CMK (cell line): ENCODE data around the gene SEPTIN1.
"Not testable (repeated sequence)": the region's sequence is repeated elsewhere in the genome, so short reads cannot be mapped to it uniquely, and the experiment has no call there.

Experiments
- DNase-seq: peaks from one replicate; pipeline ENCODE4 v3.0.0-alpha.2; 2010; ENCODE audit warnings: low read depth

The SEPTIN1 gene

DNA sequence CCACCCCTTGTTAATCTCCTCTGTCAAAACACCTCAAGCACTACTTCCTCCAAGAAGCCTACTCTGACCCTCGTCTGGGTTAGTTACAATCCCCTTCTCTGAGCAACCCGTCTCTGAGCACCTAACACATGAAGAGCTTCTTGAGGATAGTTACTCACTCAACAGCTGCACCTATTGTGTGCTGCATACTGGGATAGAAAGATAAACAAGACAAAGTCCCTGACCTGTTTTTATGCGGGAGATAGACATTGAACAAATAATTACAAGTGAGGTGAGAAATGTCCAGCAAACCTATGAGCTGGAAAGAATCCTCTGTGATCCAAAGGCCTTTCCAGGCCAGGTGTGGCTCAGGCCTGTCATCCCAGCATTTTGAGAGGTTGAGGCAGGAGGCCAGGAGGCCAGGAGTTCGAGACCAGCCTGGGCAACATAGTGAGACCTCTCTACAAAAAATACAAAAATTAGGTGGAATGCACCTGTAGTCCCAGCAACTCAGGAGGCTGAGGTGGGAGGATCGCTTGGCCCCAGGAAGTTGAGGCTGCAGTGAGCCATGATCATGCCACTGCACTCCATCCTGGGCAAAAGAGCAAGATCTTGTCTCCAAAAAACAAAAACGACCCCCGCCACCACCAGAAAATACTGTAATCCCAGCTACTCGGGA is 19.5 kb upstream of the SEPTIN1 start:
- no peak for DNase-seq

- no peak for DNase-seq
Measured at GRCh38 chr16:30399435-30400186, 17.2 kb upstream of the SEPTIN1 start.

DNA sequence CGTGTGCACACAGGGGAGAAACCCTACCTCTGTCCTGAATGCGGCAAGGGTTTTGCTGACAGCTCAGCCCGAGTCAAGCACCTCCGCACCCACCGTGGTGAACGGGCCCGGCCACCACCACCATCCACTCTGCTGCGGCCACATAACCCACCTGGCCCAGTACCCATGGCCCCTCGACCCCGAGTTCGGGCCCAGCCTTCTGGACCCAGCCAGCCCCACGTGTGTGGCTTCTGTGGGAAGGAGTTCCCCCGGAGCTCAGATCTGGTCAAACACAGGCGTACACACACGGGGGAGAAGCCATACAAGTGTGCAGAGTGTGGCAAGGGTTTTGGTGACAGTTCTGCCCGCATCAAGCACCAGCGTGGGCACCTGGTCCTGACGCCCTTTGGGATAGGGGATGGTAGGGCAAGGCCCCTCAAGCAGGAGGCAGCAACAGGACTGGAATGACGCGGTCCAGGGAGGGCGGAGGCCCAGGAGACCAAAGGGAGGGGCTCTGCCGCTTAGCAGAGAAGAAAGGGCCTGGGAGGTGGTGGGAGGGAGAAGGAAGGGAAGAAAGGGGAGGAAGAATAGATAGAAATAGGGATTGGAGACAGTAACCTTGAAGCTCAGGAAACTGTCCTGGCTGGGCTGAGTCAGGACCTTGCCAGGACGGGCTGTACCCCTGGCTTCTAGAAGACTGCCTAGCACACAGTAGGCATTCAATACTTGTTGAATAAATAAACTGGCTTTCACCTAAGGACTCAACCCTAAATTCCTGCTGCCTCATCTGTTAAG is 16.5 kb upstream of the SEPTIN1 start:
- no peak for DNase-seq

DNA sequence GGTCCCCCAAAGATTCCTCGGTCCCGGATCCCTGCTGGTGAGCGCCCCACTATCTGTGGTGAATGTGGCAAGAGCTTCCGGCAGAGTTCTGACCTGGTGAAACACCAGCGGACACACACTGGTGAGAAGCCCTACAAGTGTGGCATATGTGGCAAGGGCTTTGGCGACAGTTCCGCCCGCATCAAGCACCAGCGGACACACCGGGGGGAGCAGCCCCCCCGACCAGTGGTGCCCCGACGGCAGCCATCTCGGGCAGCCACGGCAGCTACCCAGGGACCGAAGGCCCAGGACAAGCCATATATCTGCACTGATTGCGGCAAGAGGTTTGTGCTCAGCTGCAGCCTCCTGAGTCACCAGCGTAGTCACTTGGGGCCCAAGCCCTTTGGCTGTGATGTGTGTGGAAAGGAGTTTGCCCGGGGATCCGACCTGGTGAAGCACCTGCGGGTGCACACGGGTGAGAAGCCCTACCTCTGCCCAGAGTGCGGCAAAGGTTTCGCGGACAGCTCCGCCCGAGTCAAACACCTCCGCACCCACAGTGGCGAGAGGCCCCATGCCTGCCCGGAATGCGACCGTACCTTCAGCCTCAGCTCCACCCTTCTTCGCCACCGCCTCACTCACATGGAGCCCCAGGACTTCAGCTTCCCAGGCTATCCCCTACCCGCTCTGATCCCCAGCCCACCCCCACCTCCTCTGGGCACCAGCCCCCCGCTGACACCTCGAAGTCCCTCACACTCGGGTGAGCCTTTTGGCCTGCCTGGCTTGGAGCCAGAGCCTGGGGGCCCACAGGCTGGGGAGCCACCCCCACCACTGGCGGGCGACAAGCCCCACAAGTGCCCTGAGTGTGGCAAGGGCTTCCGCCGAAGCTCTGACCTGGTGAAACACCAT is 15.7 kb upstream of the SEPTIN1 start:
- DNase-seq, result no peak

DNA sequence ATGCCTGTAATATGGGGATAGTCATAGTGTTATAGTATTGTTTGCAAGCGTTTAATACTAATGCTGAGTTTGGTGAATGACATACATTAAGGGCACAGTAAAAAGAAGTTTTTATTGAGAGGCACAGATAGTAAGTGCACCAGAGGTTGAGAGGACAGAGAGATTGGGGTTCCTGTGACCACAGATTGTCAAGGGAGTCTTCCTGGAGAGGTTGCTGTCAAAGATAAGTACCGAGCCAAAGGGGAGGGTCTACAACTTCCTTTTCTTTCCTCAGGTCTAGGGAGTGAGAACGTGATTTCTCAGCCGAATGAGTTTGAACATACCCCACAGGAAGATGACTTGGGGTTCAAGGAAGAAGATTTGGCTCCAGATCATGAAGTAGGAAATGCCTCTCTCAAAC is 14.7 kb upstream of the SEPTIN1 start:
- peak; percentile 78 for DNase-seq

DNA sequence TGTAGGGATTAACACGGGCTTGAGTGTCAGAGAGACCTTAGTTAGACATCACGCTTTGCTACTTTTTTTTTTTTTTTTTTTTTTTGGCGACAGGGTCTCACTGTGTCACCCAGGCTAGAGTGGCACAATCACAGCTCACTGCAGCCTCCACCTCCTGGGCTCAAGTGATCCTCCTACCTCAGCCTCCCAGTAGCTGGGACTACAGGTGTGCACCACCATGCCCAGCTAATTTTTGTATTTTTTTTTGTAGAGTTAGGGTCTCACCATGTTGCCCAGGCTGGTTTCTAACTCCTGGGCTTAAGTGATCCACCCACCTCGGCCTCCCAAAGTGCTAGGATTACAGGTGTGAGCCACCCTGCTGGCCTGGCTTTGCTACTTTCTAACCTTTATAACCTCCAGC is 14.3 kb upstream of the SEPTIN1 start:
- not testable (repeated sequence) for DNase-seq

- no peak for DNase-seq
Measured at GRCh38 chr16:30395992-30396585, 13.7 kb upstream of the SEPTIN1 start.

DNA sequence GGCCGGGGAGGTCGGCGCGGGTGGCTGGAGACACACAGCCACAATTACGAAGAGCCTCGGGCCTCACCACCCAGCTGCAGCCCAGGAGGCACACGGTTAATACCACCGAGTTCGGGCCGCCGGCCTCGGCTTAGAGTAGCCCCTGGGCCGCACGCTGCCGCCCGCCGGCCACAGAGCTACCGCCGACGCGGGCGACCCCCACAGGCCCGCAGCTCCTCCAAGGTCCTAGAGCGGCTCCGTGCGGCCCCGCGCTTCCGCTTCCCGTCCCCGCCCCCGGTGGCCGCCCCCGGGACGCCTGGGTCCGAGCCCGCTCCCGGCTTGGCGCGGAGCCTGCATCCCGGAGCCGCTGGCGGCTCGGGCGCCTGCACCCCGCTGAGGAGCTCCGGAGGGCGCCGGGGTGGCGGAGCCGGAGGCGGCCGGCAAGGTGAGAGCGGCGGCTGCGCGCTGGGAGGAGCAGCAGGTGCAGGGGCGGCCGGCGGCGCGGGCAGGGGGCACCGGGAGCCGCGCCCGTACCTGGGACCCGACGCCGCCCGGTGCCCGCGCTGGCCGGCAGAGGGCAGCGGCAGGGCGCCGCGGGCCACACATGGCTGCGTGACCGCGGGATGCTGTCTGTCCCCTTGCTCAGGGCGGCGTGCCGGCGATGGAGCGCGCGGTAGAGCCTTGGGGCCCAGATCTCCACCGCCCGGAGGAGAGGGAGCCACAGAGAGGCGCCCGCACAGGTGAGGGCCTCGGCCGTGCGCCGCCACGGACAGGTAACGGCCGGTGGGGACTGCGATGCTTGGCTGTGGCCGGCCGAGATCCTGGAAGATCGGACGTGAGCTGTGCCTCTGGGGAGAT is 13.0 kb upstream of the SEPTIN1 start, which contains the start of gene ZNF48:
Gene ZNF48, plus strand, starts transcription at position 266 of the 837 bp plus-strand sequence. Its CDS starts 375 bp downstream, at position 641.
- peak; percentile 79 for DNase-seq

DNA sequence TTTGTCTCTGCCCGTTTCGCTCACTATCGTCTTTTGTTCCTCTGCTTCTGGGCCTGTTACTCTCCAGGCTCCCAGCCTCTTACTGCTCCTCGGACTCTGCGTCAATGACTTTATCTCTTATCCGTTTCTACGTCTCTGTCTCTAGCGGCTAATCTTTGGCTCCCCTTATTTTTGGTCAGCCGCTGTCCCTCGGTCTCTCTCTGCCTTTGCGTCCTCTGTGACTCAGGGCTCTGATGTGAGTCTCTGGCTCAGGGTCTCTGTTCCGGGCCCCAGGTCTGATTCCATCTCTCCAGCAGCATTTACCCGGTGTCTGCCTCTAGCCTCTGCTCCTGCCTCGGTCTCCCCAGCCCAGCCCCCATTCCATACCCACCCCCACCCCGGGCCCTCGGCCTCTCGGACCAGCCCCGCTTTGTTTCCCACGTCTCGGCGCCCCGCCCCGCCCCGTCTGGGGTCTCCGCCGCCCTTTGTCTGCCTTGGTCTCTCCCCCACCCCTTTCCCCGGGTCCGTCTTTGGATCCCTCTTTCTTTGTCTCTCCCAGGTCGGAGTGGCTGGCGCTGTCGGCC is 12.3 kb upstream of the SEPTIN1 start:
- DNase-seq, result no peak

GRCh38 chr16:30383521-30383920 is 1.2 kb upstream of the SEPTIN1 start:
- DNase-seq, result no peak

- no peak for DNase-seq
Measured at GRCh38 chr16:30381291-30382041, 895 bp downstream of the SEPTIN1 start.

DNA sequence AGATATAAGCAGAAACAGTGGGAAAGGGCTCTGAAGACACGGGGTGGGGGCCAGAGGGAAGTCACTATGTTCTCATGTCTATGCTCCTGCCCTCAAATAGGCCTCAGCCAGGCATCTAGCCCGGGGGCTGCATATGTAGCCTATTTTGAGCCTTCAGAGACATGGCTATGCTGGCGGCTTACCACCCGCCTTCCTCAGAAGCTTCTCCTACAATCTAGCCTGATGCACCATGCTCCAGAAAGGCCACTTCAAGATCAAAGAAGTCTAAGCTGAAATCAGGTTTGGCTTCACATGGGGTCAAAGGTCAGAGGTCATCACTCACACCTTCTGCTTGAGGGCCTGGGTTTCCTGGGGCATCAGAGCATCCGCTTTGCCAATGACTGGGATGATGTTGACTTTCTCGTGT is 1.6 kb downstream of the SEPTIN1 start:
- no peak for DNase-seq

DNA sequence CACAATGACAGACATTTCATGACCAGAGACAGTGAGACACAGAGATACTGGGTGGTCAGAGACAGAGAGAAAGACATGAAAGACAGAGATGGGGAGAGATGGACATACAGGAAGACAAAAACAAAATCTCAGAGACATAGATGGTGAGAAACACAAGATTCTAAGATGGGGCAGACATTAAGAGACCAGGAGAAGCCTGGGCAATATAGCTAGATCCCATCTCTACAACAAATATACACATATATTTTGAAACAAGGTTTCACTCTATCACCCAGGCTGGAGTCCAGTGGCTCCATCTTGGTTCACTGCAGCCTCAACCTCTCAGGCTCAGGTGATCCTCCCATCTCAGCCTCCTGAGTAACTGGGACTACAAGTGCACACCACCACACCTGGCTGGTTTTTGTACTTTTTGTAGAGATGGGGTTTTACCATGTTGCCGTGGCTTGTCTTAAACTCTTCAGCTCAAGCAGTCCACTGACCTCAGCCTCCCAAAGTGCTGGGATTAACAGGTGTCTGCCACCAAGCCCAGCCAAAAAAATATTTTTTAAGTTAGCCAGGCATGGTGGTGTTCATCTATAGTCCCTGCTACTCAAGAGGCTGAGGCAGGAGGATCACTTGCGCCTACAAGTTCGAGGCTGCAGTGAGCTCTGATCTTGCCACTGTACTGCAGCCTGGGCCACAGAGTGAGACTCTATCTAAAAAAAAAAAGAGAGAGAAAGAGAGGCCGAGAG is 2.1 kb downstream of the SEPTIN1 start:
- DNase-seq, result no peak

DNA sequence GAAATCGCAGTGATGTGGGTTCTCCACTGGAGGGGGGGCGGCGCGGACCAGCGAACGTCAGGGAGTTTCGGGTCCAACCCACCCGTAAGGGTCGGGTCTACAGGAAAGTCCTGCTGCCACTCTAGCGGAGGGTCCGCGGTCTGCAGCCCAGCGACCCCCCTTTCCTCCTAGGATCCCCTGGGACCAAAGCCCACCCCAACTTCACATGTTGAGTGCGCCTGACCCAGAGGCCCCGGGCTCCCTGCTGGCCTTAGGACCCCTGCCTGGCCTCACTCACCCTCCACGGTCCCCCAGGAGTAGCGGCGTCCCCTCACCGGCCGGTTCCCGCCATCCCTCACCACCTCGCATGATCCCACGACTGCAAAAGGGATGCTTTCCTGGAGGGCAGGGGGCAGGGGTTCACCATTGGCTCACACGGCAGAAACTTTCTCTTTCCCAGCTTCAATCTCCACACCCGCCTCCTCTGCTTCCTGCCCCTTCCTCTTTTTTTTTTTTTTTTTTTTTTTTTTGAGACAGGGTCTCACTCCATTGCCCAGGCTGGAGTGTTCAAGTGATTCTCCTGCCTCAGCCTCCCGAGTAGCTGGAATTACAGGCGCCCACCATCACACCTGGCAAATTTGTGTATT is 3.1 kb downstream of the SEPTIN1 start:
- no peak for DNase-seq

GRCh38 chr16:30378236-30379157 is 3.9 kb downstream of the SEPTIN1 start:
- DNase-seq, result peak; percentile 96

- no peak for DNase-seq
Measured at GRCh38 chr16:30377812-30378235, 4.5 kb downstream of the SEPTIN1 start.
